ENCODE results near the gene MORN1.

- TF ChIP-seq EZH2 (IDR thresholded peaks at IDR 0.05; ENCODE audit: low read depth, unreplicated experiment) = no peak
- no peak for TF ChIP-seq EZH2phosphoT487 (IDR thresholded peaks at IDR 0.05; ENCODE audit: unreplicated experiment)
- no peak for TF ChIP-seq CTCF (conservative IDR thresholded peaks at IDR 0.05; ENCODE audit: low read depth in 2 of 2)
- no peak for TF ChIP-seq NANOG (IDR thresholded peaks at IDR 0.05; ENCODE audit: borderline replicate concordance)
- TF ChIP-seq STAT1 (IDR thresholded peaks at IDR 0.05; ENCODE audit: unreplicated experiment) = no peak
- TF ChIP-seq REST (IDR thresholded peaks at IDR 0.05; ENCODE audit: unreplicated experiment) = no peak
- TF ChIP-seq JUNB (IDR thresholded peaks at IDR 0.05; ENCODE audit: unreplicated experiment) = no peak
- TF ChIP-seq POLR2AphosphoS5 (IDR thresholded peaks at IDR 0.05; ENCODE audit: low read depth) = no peak
Observed at GRCh38 chr1:2394761-2395160, 3.4 kb upstream of the MORN1 start.

All from GM23338 (cell line).